Neural crest cell (in vitro differentiated cells): ENCODE measurements around the gene ZC2HC1B. TPM values are rescaled to one million over a fixed set of nuclear protein-coding genes. Genes with fewer than 3 reads are reported as not detected.
A peak's percentile ranks its signal among the peaks of the same experiment; 100 is the strongest.
"Not testable (repeated sequence)": the region's sequence is repeated elsewhere in the genome, so short reads cannot be mapped to it uniquely, and the experiment has no call there.

ENCODE experiments used
- DNase-seq: peaks from one replicate; pipeline ENCODE4 v3.0.0; 2021; ENCODE audit warnings: low read depth, mixed read lengths, low spot score
- H3K27ac Mint-ChIP-seq: one replicate; pipeline ENCODE4 v1.8.0; 2021; ENCODE audit warnings: mild to moderate bottlenecking, mixed read lengths; ENCODE audit not compliant: unreplicated experiment
- H3K27me3 Mint-ChIP-seq: 2 replicates; pipeline ENCODE4 v1.8.0; 2021; ENCODE audit warnings: low read depth, mild to moderate bottlenecking, mixed read lengths
- H3K36me3 Mint-ChIP-seq: 2 replicates; pipeline ENCODE4 v1.8.0; 2021; ENCODE audit warnings: low read depth, mild to moderate bottlenecking, mixed read lengths
- H3K4me1 Mint-ChIP-seq: 2 replicates; pipeline ENCODE4 v1.8.0; 2021; ENCODE audit warnings: mixed read lengths
- H3K4me3 Mint-ChIP-seq: one replicate; pipeline ENCODE4 v1.8.0; 2021; ENCODE audit warnings: mild to moderate bottlenecking, mixed read lengths
- H3K9me3 Mint-ChIP-seq: 2 replicates; pipeline ENCODE4 v1.8.0; 2021; ENCODE audit warnings: mixed read lengths
- CTCF ChIP-seq: fragments of 200-600 bp; sonication (generic); conservative IDR thresholded peaks from 2 replicates; pipeline ENCODE4 v1.5.0; 2021; ENCODE audit warnings: antibody characterized with exemption, mild to moderate bottlenecking
- total RNA-seq: library from RNA; stranded (reverse); gene quantifications from 2 replicates; pipeline ENCODE4 v1.2.1, GENCODE V29; 2021

ZC2HC1B gene
- total RNA-seq, 1 donor from 2014 or later, result not detected

- Mint-ChIP-seq H3K4me3 (peak overlapping the region; percentile 98), H3K36me3 (peaks cover 4% of the 10 kb centered on the region), H3K27me3 (no peaks in the 10 kb centered on the region), H3K4me1 (peaks cover 17% of the 10 kb centered on the region), H3K9me3 (no peaks in the 10 kb centered on the region), H3K27ac (peak overlapping the region; percentile 100)
- no peak for TF ChIP-seq CTCF
- no peak for DNase-seq
Observed at GRCh38 chr6:143842461-143842901, 21.8 kb upstream of the ZC2HC1B start.

- DNase-seq, result peak; percentile 92
- Mint-ChIP-seq H3K27me3 (no peaks in the 10 kb centered on the region), H3K9me3 (no peaks in the 10 kb centered on the region), H3K4me3 (peak within 1 kb of the TSS; percentile 98), H3K36me3 (peaks cover 8% of the 10 kb centered on the region), H3K27ac (peak within 1 kb of the TSS; percentile 100), H3K4me1 (peaks cover 17% of the 10 kb centered on the region)
- TF ChIP-seq CTCF, result no peak
Observed at GRCh38 chr6:143842902-143843676, 21.2 kb upstream of the ZC2HC1B start, which contains the start of gene LTV1. Gene LTV1 (plus strand): TSS chr6:143843338. CDS start chr6:143843478, 140 bp downstream.

- Mint-ChIP-seq H3K36me3 (peaks cover 11% of the 10 kb centered on the region), H3K4me1 (peaks cover 17% of the 10 kb centered on the region), H3K4me3 (peak overlapping the region; percentile 98)
Observed at GRCh38 chr6:143843677-143843999, 20.6 kb upstream of the ZC2HC1B start.

GRCh38 chr6:143844006-143844405, 20.3 kb upstream of the ZC2HC1B start:
- no peak for TF ChIP-seq CTCF
- DNase-seq, result no peak
- Mint-ChIP-seq H3K4me3 (peak overlapping the region; percentile 98), H3K36me3 (peaks cover 14% of the 10 kb centered on the region), H3K27me3 (no peaks in the 10 kb centered on the region), H3K9me3 (no peaks in the 10 kb centered on the region), H3K4me1 (peaks cover 17% of the 10 kb centered on the region), H3K27ac (peak overlapping the region; percentile 100)

More at GRCh38 chr6:143843677-143843999, 20.6 kb upstream of the ZC2HC1B start:
- H3K27me3 Mint-ChIP-seq, result no peaks in the 10 kb centered on the region
- H3K27ac Mint-ChIP-seq, result peak overlapping the region; percentile 100
- no peak for DNase-seq
- H3K9me3 Mint-ChIP-seq, result no peaks in the 10 kb centered on the region
- no peak for TF ChIP-seq CTCF

GRCh38 chr6:143845033-143845432, 19.2 kb upstream of the ZC2HC1B start:
- H3K27me3 Mint-ChIP-seq, result no peaks in the 10 kb centered on the region
- TF ChIP-seq CTCF, result no peak
- H3K27ac Mint-ChIP-seq, result no peak overlapping the region
- peaks cover 24% of the 10 kb centered on the region for H3K36me3 Mint-ChIP-seq
- DNase-seq, result no peak
- H3K4me3 Mint-ChIP-seq, result peak overlapping the region; percentile 61
- peaks cover 17% of the 10 kb centered on the region for H3K4me1 Mint-ChIP-seq
- no peaks in the 10 kb centered on the region for H3K9me3 Mint-ChIP-seq

GRCh38 chr6:143851706-143852105, 12.6 kb upstream of the ZC2HC1B start:
- peaks cover 85% of the 10 kb centered on the region for H3K36me3 Mint-ChIP-seq
- H3K4me1 Mint-ChIP-seq, H3K4me3 Mint-ChIP-seq, H3K27me3 Mint-ChIP-seq, DNase-seq, H3K27ac Mint-ChIP-seq: not testable (repeated sequence)
- peaks cover 16% of the 10 kb centered on the region for H3K9me3 Mint-ChIP-seq

GRCh38 chr6:143855057-143855456, 9.2 kb upstream of the ZC2HC1B start:
- Mint-ChIP-seq H3K36me3 (peaks cover 85% of the 10 kb centered on the region), H3K9me3 (peaks cover 16% of the 10 kb centered on the region)
- H3K4me1 Mint-ChIP-seq, H3K27me3 Mint-ChIP-seq, H3K27ac Mint-ChIP-seq, DNase-seq, H3K4me3 Mint-ChIP-seq: not testable (repeated sequence)

- peaks cover 74% of the 10 kb centered on the region for H3K36me3 Mint-ChIP-seq
- not testable (repeated sequence) for DNase-seq
Observed at GRCh38 chr6:143856762-143857161, 7.5 kb upstream of the ZC2HC1B start.

More at GRCh38 chr6:143856762-143857161, 7.5 kb upstream of the ZC2HC1B start:
- H3K27ac Mint-ChIP-seq, H3K4me1 Mint-ChIP-seq, H3K4me3 Mint-ChIP-seq, H3K27me3 Mint-ChIP-seq: not testable (repeated sequence)
- H3K9me3 Mint-ChIP-seq, result peaks cover 13% of the 10 kb centered on the region
